HepG2 (cell line): Measurements from ENCODE around the gene CDH2. TPM values are rescaled to one million over a fixed set of nuclear protein-coding genes. Genes with fewer than 3 reads are reported as not detected.

Experiments
- ATAC-seq: fragments of 200-7000 bp; cut with Tn5 transposase; 3 replicates; pipeline ENCODE4 v1.9.1; 2020; ENCODE audit warnings: mild to moderate bottlenecking, moderate library complexity
- BruUV-seq: library from RNA; stranded (reverse); fragments of 400-500 nt; replicated peaks from 2 replicates; lab custom pipeline; 2021; lab: Mats Ljungman, UMichigan
- CTCF ChIA-PET: fragments of 300-600 bp; formaldehyde crosslinking; extraction: SDS; loops from one replicate; lab custom pipeline; 2021; ENCODE audit warnings: low total read pairs, inconsistent platforms, low intra/inter-chr PET ratio; lab: Yijun Ruan, JAX
- POLR2A ChIA-PET: fragments of 350-600 bp; sonication (Branson Sonifier 250); formaldehyde crosslinking; loops from one replicate; lab custom pipeline; 2020; ENCODE audit warnings: antibody characterized with exemption, inconsistent platforms; lab: Yijun Ruan, JAX
- DNase-seq: peaks from one replicate; pipeline ENCODE4 v3.0.0-alpha.2; 2015; ENCODE audit warnings: low spot score
- FAIRE-seq: peaks from 3 replicates; lab custom pipeline; 2011; peaks lifted over from hg19 to GRCh38; lab: Jason Lieb, UNC
- H2AFZ ChIP-seq: one replicate; pipeline ENCODE4 v1.6.1; 2011; ENCODE audit warnings: low read length, inconsistent platforms
- H3K27ac ChIP-seq: fragments of 300-600 bp; 3 replicates; pipeline ENCODE4 v1.8.0; 2011; ENCODE audit warnings: mixed run types, mild to moderate bottlenecking, mixed read lengths, low read length, inconsistent platforms; ENCODE audit not compliant: insufficient read depth; ENCODE audit errors: extremely low read length
- H3K27me3 ChIP-seq, 2 experiments: fragments of 200-600 bp in 1 of 2; 2 replicates in 1 of 2; 3 replicates in 1 of 2; pipeline versions ENCODE4 v1.6.0 to v1.8.0; 2011; ENCODE audit warnings: low read length in 2 of 2, mild to moderate bottlenecking in 2 of 2, moderate library complexity in 2 of 2, inconsistent platforms in 1 of 2; ENCODE audit not compliant: insufficient read depth in 2 of 2, control insufficient read depth in 1 of 2
- H3K36me3 ChIP-seq, 2 experiments: fragments of 200-600 bp in 1 of 2; replicated peaks in 1 of 2; 2 replicates in 1 of 2; 3 replicates in 1 of 2; pipeline versions ENCODE4 v1.5.1 to v1.8.0; 2011; ENCODE audit warnings: low read length in 2 of 2, inconsistent platforms in 1 of 2; ENCODE audit not compliant: insufficient read depth in 2 of 2, control insufficient read depth in 1 of 2
- H3K4me1 ChIP-seq: 2 replicates; pipeline ENCODE4 v1.5.1; 2012; ENCODE audit warnings: low read length, inconsistent platforms; ENCODE audit not compliant: insufficient read depth
- H3K4me2 ChIP-seq: 2 replicates; pipeline ENCODE4 v1.6.0; 2011; ENCODE audit warnings: low read depth, low read length, inconsistent platforms
- H3K4me3 ChIP-seq, 3 experiments: fragments of 200-600 bp in 1 of 3; sonication (generic), shearing (Covaris generic) in 1 of 3; replicated peaks in 1 of 3; 2 replicates each; pipeline ENCODE4 v1.5.1; 2011 to 2016; ENCODE audit warnings: low read length in 3 of 3, inconsistent platforms in 2 of 3, low read depth in 2 of 3, mild to moderate bottlenecking in 2 of 3, control low read depth in 1 of 3, mixed read lengths in 1 of 3; ENCODE audit not compliant: insufficient read depth in 1 of 3
- H3K79me2 ChIP-seq: one replicate; pipeline ENCODE4 v1.6.1; 2011; ENCODE audit warnings: low read length, inconsistent platforms; ENCODE audit not compliant: insufficient read depth
- H3K9ac ChIP-seq: 2 replicates; pipeline ENCODE4 v1.6.0; 2011; ENCODE audit warnings: mild to moderate bottlenecking, low read depth, low read length, inconsistent platforms; ENCODE audit not compliant: insufficient read depth
- H3K9me3 ChIP-seq: 2 replicates; pipeline ENCODE4 v1.5.1; 2012; ENCODE audit warnings: mild to moderate bottlenecking, low read length
- H4K20me1 ChIP-seq: 2 replicates; pipeline ENCODE4 v1.6.0; 2011; ENCODE audit warnings: inconsistent platforms, mild to moderate bottlenecking, low read length, moderate library complexity; ENCODE audit not compliant: insufficient read depth
- ASH2L ChIP-seq: fragments of 300-600, 200-600 bp; sonication (generic); IDR thresholded peaks from 2 replicates; pipeline ENCODE4 v1.7.0; 2017; ENCODE audit warnings: low read depth, mild to moderate bottlenecking, moderate library complexity, mixed read lengths, low read length; ENCODE audit not compliant: insufficient read length
- GATAD2A ChIP-seq: IDR thresholded peaks from 2 replicates; pipeline ENCODE4 v1.6.1; 2016
- MEF2D ChIP-seq: sonication (generic); formaldehyde crosslinking; IDR thresholded peaks from 2 replicates; pipeline ENCODE4 v1.5.1; 2020; ENCODE audit warnings: mild to moderate bottlenecking, missing genetic modification reagents
- MYC ChIP-seq: sonication (generic); formaldehyde crosslinking; IDR thresholded peaks from 2 replicates; pipeline ENCODE4 v1.9.0; 2021; ENCODE audit warnings: missing genetic modification reagents, borderline replicate concordance
- PRPF4 ChIP-seq: fragments of 200-400 bp; formaldehyde crosslinking; IDR thresholded peaks from 2 replicates; pipeline ENCODE4 v1.6.1; 2016; ENCODE audit warnings: low read length, low read depth; ENCODE audit not compliant: poor library complexity, severe bottlenecking
- RFX1 ChIP-seq: fragments of 450-650 bp; IDR thresholded peaks from 2 replicates; pipeline ENCODE4 v1.6.1; 2017
- SALL1 ChIP-seq: sonication (generic); formaldehyde crosslinking; IDR thresholded peaks from 2 replicates; pipeline ENCODE4 v1.8.0; 2022; ENCODE audit warnings: mild to moderate bottlenecking, missing genetic modification reagents
- SRF ChIP-seq: IDR thresholded peaks from 2 replicates; pipeline ENCODE4 v1.6.1; 2011; ENCODE audit warnings: mild to moderate bottlenecking, low read depth, low read length, moderate library complexity
- SRY ChIP-seq: sonication (generic); formaldehyde crosslinking; IDR thresholded peaks from 2 replicates; pipeline ENCODE4 v1.8.0; 2022; ENCODE audit warnings: mild to moderate bottlenecking, missing genetic modification reagents
- TBX2 ChIP-seq: sonication (generic); formaldehyde crosslinking; IDR thresholded peaks from 2 replicates; pipeline ENCODE4 v1.5.0; 2020; ENCODE audit warnings: missing genetic modification reagents, mild to moderate bottlenecking, borderline replicate concordance
- ZNF143 ChIP-seq: sonication (generic); formaldehyde crosslinking; IDR thresholded peaks from 2 replicates; pipeline ENCODE4 v1.4.0; 2020; ENCODE audit warnings: missing genetic modification reagents
- ZNF230 ChIP-seq: sonication (generic); formaldehyde crosslinking; IDR thresholded peaks from 2 replicates; pipeline ENCODE4 v1.4.0; 2020; ENCODE audit warnings: mild to moderate bottlenecking, missing genetic modification reagents
- ZNF530 ChIP-seq: sonication (generic); formaldehyde crosslinking; IDR thresholded peaks from 2 replicates; pipeline ENCODE4 v1.5.0; 2020; ENCODE audit warnings: low read depth, mild to moderate bottlenecking, missing genetic modification reagents
- WGBS: methylation state at CpG from one replicate; pipeline ENCODE4 v1.1.6; 2017; ENCODE audit warnings: low lambda C conversion rate; 5-methylcytosine and 5-hydroxymethylcytosine counted together
- in situ Hi-C: cut with HindIII; loops from 2 replicates; pipeline ENCODE4 v1.10.0; 2017; ENCODE audit warnings: low pct_unique_long_range_greater_than_20kb; ENCODE audit not compliant: extremely low pct_ligation_motif_present
- intact Hi-C: fragments of 100-400 bp; cut with micrococcal nuclease; formaldehyde crosslinking; loops from one replicate; pipeline ENCODE4 v1.10.0; 2022; ENCODE audit not compliant: unreplicated experiment
- polyA plus RNA-seq, 8 experiments: library from polyadenylated mRNA; depleted of rRNA in 3 of 8; stranded (reverse) in 7 of 8; unstranded in 1 of 8; fragments of >200 nt; fragmentation: Illumina TruSeq in 4 of 8; extraction: Trizol in 4 of 8; gene quantifications; 2 replicates each; pipeline versions ENCODE4 v1.2.1 to v1.2.3, GENCODE V29; 2011 to 2016; ENCODE audit warnings: low read depth in 4 of 8, missing spikeins in 1 of 8, mixed read lengths in 1 of 8; ENCODE audit not compliant: insufficient read depth in 1 of 8
- total RNA-seq, 5 experiments: library from RNA; depleted of rRNA; stranded (reverse); fragments of >200 nt; fragmentation: Illumina TruSeq; extraction: Trizol; gene quantifications; 2 replicates each; pipeline ENCODE4 v1.2.3, GENCODE V29; 2016; ENCODE audit warnings: low read depth in 1 of 5
- TF ChIP-seq, protein P1 (sequence below): sonication (generic); formaldehyde crosslinking; IDR thresholded peaks from 2 replicates; pipeline ENCODE4 v1.5.0; 2020; ENCODE audit warnings: missing genetic modification reagents

The CDH2 gene
- total and polyA plus RNA-seq, 2 of the 13 experiments (the other 11 are each of a cell fraction or from before 2014, with no cell fraction given): 18.6 to 36.1 TPM

DNA sequence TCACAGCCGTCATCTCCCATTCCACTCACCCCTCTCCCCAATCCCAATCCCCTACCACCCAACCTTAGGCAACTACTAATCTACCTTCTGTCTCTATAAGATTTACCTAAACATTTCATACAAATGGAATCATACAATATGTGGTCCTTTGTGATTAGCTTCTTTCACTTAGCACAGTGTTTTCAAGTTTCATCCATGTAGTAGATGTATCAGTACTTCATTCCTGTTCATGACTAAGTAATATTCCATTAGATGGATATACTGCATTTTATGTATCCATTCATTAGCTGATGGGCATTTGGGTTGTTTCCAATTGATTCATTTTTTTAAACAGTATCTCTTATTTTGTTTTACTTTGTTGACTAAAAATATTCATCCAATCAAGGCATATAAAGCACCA lies 109.6 kb downstream of the CDH2 start:
- ATAC-seq (no peak), DNase-seq (no peak), FAIRE-seq (no peak)
- no TSS peak for BruUV-seq
- peaks cover 0 to 1% of the 10 kb centered on the region in 2 experiments; a peak in 1 of 5 replicates for H3K36me3 ChIP-seq
- H3K9ac ChIP-seq: no peak overlapping the region
- 100% methylated on average over 1 of the region's 1 CpG for WGBS
- H4K20me1 ChIP-seq: no peaks in the 10 kb centered on the region
- in situ Hi-C loops (no loop called here), intact Hi-C loops (no loop called here)
- no peak overlapping the region for H3K4me3 ChIP-seq
- H3K79me2 ChIP-seq: no peaks in the 10 kb centered on the region
- ChIA-PET POLR2A (no interaction called here), CTCF (no interaction called here)
- H3K4me1 ChIP-seq: peaks cover 32% of the 10 kb centered on the region
- H2AFZ ChIP-seq: no peak overlapping the region
- H3K9me3 ChIP-seq: no peaks in the 10 kb centered on the region
- no peak overlapping the region for H3K27ac ChIP-seq
- no peak overlapping the region for H3K4me2 ChIP-seq
- no peak for TF ChIP-seq SALL1 (CRISPR knock-in tag)
- TF ChIP-seq RFX1: no peak
- TF ChIP-seq GATAD2A: no peak
- TF ChIP-seq ASH2L: no peak
- TF ChIP-seq ZNF143 (CRISPR knock-in tag): no peak
- no peak for TF ChIP-seq SRF
- no peak for TF ChIP-seq MYC (CRISPR knock-in tag)
- no peak for TF ChIP-seq PRPF4
- TF ChIP-seq ZNF530 (CRISPR knock-in tag): no peak
- TF ChIP-seq, protein P1, sequence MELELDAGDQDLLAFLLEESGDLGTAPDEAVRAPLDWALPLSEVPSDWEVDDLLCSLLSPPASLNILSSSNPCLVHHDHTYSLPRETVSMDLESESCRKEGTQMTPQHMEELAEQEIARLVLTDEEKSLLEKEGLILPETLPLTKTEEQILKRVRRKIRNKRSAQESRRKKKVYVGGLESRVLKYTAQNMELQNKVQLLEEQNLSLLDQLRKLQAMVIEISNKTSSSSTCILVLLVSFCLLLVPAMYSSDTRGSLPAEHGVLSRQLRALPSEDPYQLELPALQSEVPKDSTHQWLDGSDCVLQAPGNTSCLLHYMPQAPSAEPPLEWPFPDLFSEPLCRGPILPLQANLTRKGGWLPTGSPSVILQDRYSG (CRISPR knock-in tag): no peak
- TF ChIP-seq ZNF230 (CRISPR knock-in tag): no peak
- TF ChIP-seq TBX2 (CRISPR knock-in tag): no peak
- no peak for TF ChIP-seq SRY (CRISPR knock-in tag)
- TF ChIP-seq MEF2D: no peak
- no peaks in the 10 kb centered on the region for H3K27me3 ChIP-seq
